HEK293T (cell line): ENCODE results near the gene GRIP1.
A peak's percentile ranks its signal among the peaks of the same experiment; 100 is the strongest.

ENCODE experiments used
- CTCF ChIA-PET: fragments of 350-600 bp; formaldehyde crosslinking; extraction: SDS; loops from one replicate; lab custom pipeline; 2021; ENCODE audit warnings: antibody characterized with exemption, inconsistent platforms; lab: Yijun Ruan, JAX
- POLR2A ChIA-PET: fragments of 350-600 bp; formaldehyde crosslinking; extraction: SDS; loops from one replicate; lab custom pipeline; 2020; ENCODE audit warnings: antibody characterized with exemption, inconsistent platforms; lab: Yijun Ruan, JAX
- DNase-seq: peaks from one replicate; pipeline ENCODE4 v3.0.0; 2012; ENCODE audit warnings: mixed read lengths; ENCODE audit errors: extremely low spot score
- ARNT ChIP-seq: fragments of 450-650 bp; IDR thresholded peaks from 2 replicates; pipeline ENCODE4 v1.6.1; 2017; ENCODE audit warnings: mild to moderate bottlenecking
- BHLHE40 ChIP-seq: fragments of 450-650 bp; IDR thresholded peaks from 2 replicates; pipeline ENCODE4 v1.6.1; 2016; ENCODE audit warnings: mild to moderate bottlenecking, moderate library complexity, borderline replicate concordance
- CTBP1 ChIP-seq: fragments of 450-650 bp; IDR thresholded peaks from 2 replicates; pipeline ENCODE4 v1.6.1; 2016; ENCODE audit warnings: borderline replicate concordance
- ELF4 ChIP-seq: fragments of 450-650 bp; IDR thresholded peaks from 2 replicates; pipeline ENCODE4 v1.6.1; 2017; ENCODE audit warnings: antibody characterized with exemption
- FOXA1 ChIP-seq: fragments of 450-650 bp; IDR thresholded peaks from 2 replicates; pipeline ENCODE4 v1.6.1; 2016; ENCODE audit warnings: mild to moderate bottlenecking
- FOXK2 ChIP-seq: fragments of 450-650 bp; IDR thresholded peaks from 2 replicates; pipeline ENCODE4 v1.6.1; 2016; ENCODE audit warnings: mild to moderate bottlenecking
- FOXM1 ChIP-seq: fragments of 450-650 bp; IDR thresholded peaks from 2 replicates; pipeline ENCODE4 v1.6.1; 2017; ENCODE audit warnings: mild to moderate bottlenecking, borderline replicate concordance
- HDGF ChIP-seq: fragments of 450-650 bp; IDR thresholded peaks from 2 replicates; pipeline ENCODE4 v1.6.1; 2017; ENCODE audit warnings: antibody characterized with exemption, borderline replicate concordance
- L3MBTL2 ChIP-seq: fragments of 450-650 bp; conservative IDR thresholded peaks from 2 replicates; pipeline ENCODE4 v1.6.1; 2016; ENCODE audit warnings: mild to moderate bottlenecking
- LEF1 ChIP-seq: fragments of 450-650 bp; IDR thresholded peaks from 2 replicates; pipeline ENCODE4 v1.6.1; 2017; ENCODE audit warnings: mild to moderate bottlenecking, borderline replicate concordance
- NFRKB ChIP-seq: fragments of 450-650 bp; IDR thresholded peaks from 2 replicates; pipeline ENCODE4 v1.6.1; 2016; ENCODE audit warnings: mild to moderate bottlenecking, moderate library complexity
- PKNOX1 ChIP-seq: fragments of 450-650 bp; IDR thresholded peaks from 2 replicates; pipeline ENCODE4 v1.6.1; 2016
- SP1 ChIP-seq: fragments of 450-650 bp; IDR thresholded peaks from 2 replicates; pipeline ENCODE4 v1.6.1; 2017
- SUZ12 ChIP-seq: fragments of 450-650 bp; IDR thresholded peaks from 2 replicates; pipeline ENCODE4 v1.6.1; 2016; ENCODE audit warnings: mild to moderate bottlenecking
- TARDBP ChIP-seq: fragments of 450-650 bp; IDR thresholded peaks from 2 replicates; pipeline ENCODE4 v1.6.1; 2016
- ZNF384 ChIP-seq: fragments of 450-650 bp; IDR thresholded peaks from 2 replicates; pipeline ENCODE4 v1.6.1; 2016

Gene GRIP1

GRCh38 chr12:66428261-66428660 is 250.6 kb downstream of the GRIP1 start:
- ChIA-PET CTCF (no interaction called here), POLR2A (no interaction called here)
- no peak for DNase-seq
- no peak for TF ChIP-seq NFRKB

- ChIA-PET CTCF (no interaction called here), POLR2A (no interaction called here)
- no peak for DNase-seq
- TF ChIP-seq ARNT (no peak), NFRKB (no peak), L3MBTL2 (no peak), CTBP1 (no peak), ZNF384 (no peak), SUZ12 (no peak), FOXK2 (no peak), BHLHE40 (no peak), LEF1 (no peak), TARDBP (no peak)
Measured at GRCh38 chr12:66426696-66427095, 252.2 kb downstream of the GRIP1 start.

- TF ChIP-seq TARDBP (no peak), ELF4 (no peak), SP1 (no peak), PKNOX1 (no peak), CTBP1 (no peak), SUZ12 (no peak)
- no peak for DNase-seq
- ChIA-PET POLR2A (interaction anchor here (0.9 kb wide), 1 partner anchor 121 kb away, joined by 3 read pairs; the partner anchor contains the start of gene HELB), CTCF (no interaction called here)
Measured at GRCh38 chr12:66423266-66423665, 255.6 kb downstream of the GRIP1 start.

GRCh38 chr12:66418908-66419307 is 260.0 kb downstream of the GRIP1 start:
- POLR2A ChIA-PET: no interaction called here
- TF ChIP-seq TARDBP: no peak
- no peak for TF ChIP-seq ZNF384
- no peak for TF ChIP-seq FOXM1
- TF ChIP-seq CTBP1: no peak
- TF ChIP-seq SP1: no peak
- no peak for TF ChIP-seq ELF4
- no peak for TF ChIP-seq BHLHE40
- TF ChIP-seq FOXA1: no peak
- TF ChIP-seq LEF1: no peak
- no peak for TF ChIP-seq SUZ12
- CTCF ChIA-PET: no interaction called here
- DNase-seq: no peak

GRCh38 chr12:66417217-66417616 is 261.7 kb downstream of the GRIP1 start:
- CTCF ChIA-PET: no interaction called here
- POLR2A ChIA-PET: no interaction called here
- no peak for DNase-seq
- TF ChIP-seq NFRKB: no peak
- TF ChIP-seq LEF1: no peak
- no peak for TF ChIP-seq ELF4
- no peak for TF ChIP-seq L3MBTL2
- no peak for TF ChIP-seq SUZ12
- no peak for TF ChIP-seq ZNF384
- TF ChIP-seq SP1: no peak
- TF ChIP-seq FOXK2: no peak
- no peak for TF ChIP-seq PKNOX1
- TF ChIP-seq FOXM1: no peak
- no peak for TF ChIP-seq CTBP1
- no peak for TF ChIP-seq HDGF
- TF ChIP-seq ARNT: no peak
- TF ChIP-seq BHLHE40: no peak
- TF ChIP-seq FOXA1: no peak
- no peak for TF ChIP-seq TARDBP

- ChIA-PET CTCF (interaction anchor here (0.7 to 1.6 kb wide), 6 partner anchors 20 to 444 kb away, joined by 3 to 5 read pairs (median 4); no protein-coding TSS in a partner anchor), POLR2A (no interaction called here)
- TF ChIP-seq FOXK2 (no peak), NFRKB (no peak), ZNF384 (no peak), LEF1 (no peak)
- peak; percentile 16 for DNase-seq
Measured at GRCh38 chr12:66409195-66409871, 269.5 kb downstream of the GRIP1 start.

GRCh38 chr12:66405395-66405794 is 273.5 kb downstream of the GRIP1 start:
- ChIA-PET POLR2A (no interaction called here), CTCF (interaction anchor here (0.6 kb wide), 1 partner anchor 389 kb away, joined by 4 read pairs; no protein-coding TSS in a partner anchor)
- TF ChIP-seq LEF1 (no peak), FOXK2 (no peak), FOXA1 (no peak), BHLHE40 (no peak), TARDBP (no peak), SUZ12 (no peak), L3MBTL2 (no peak)
- no peak for DNase-seq
